ENCODE data around the gene MCUB. TPM values are rescaled to one million over a fixed set of nuclear protein-coding genes. Genes with fewer than 3 reads are reported as not detected.

Gene MCUB
- polyA plus RNA-seq, 2 of the 4 experiments (the other 2 are of a cell fraction): 14.6 to 21.9 TPM

DNA sequence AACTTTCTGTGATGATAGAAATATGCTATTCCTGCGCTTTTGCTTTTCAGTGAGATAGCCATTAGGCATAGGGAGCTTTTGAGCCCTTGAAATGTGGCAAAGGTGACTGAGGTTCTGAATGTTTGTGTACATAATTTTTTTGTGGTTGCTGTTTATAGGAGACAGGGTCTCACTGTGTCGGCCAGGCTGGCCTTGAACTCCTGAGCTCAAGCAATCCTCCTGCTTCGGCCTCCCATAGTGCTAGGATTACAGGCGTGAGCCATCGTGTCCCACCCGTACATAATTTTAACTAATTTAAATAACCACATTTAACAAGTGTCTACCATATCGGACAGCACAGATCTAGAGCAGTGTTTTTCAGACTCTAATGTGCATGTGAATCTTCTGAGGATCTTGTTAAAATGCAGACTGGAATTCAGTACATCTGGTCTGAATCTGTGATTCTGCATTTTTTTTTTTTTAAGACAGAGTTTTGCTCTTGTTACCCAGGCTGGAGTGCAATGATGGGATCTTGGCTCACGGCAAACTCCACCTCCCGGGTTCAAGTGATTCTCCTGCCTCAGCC is 97.9 kb downstream of the MCUB start:
- CTCF ChIA-PET: interaction anchor here (2.3 kb wide), 1 partner anchor 225 kb away, joined by 8 read pairs; the partner anchor contains the start of gene SEC24B
- TF ChIP-seq, protein P1, sequence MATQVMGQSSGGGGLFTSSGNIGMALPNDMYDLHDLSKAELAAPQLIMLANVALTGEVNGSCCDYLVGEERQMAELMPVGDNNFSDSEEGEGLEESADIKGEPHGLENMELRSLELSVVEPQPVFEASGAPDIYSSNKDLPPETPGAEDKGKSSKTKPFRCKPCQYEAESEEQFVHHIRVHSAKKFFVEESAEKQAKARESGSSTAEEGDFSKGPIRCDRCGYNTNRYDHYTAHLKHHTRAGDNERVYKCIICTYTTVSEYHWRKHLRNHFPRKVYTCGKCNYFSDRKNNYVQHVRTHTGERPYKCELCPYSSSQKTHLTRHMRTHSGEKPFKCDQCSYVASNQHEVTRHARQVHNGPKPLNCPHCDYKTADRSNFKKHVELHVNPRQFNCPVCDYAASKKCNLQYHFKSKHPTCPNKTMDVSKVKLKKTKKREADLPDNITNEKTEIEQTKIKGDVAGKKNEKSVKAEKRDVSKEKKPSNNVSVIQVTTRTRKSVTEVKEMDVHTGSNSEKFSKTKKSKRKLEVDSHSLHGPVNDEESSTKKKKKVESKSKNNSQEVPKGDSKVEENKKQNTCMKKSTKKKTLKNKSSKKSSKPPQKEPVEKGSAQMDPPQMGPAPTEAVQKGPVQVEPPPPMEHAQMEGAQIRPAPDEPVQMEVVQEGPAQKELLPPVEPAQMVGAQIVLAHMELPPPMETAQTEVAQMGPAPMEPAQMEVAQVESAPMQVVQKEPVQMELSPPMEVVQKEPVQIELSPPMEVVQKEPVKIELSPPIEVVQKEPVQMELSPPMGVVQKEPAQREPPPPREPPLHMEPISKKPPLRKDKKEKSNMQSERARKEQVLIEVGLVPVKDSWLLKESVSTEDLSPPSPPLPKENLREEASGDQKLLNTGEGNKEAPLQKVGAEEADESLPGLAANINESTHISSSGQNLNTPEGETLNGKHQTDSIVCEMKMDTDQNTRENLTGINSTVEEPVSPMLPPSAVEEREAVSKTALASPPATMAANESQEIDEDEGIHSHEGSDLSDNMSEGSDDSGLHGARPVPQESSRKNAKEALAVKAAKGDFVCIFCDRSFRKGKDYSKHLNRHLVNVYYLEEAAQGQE (IDR thresholded peaks at IDR 0.05): no peak
- TF ChIP-seq EHF (CRISPR knock-in tag; IDR thresholded peaks at IDR 0.05) (no peak), EHMT2 (IDR thresholded peaks at IDR 0.05; ENCODE audit: low read depth) (no peak), HDAC2 (IDR thresholded peaks at IDR 0.05) (no peak), MYC (IDR thresholded peaks at IDR 0.05; ENCODE audit: borderline replicate concordance, low read length) (no peak), SREBF2 (IDR thresholded peaks at IDR 0.05) (no peak), JUN (IDR thresholded peaks at IDR 0.05) (no peak), FOSB (CRISPR knock-in tag; IDR thresholded peaks at IDR 0.05) (no peak), RFX5 (IDR thresholded peaks at IDR 0.05) (no peak), HOXB5 (CRISPR knock-in tag; IDR thresholded peaks at IDR 0.05) (no peak)
- TF ChIP-seq, protein P2, sequence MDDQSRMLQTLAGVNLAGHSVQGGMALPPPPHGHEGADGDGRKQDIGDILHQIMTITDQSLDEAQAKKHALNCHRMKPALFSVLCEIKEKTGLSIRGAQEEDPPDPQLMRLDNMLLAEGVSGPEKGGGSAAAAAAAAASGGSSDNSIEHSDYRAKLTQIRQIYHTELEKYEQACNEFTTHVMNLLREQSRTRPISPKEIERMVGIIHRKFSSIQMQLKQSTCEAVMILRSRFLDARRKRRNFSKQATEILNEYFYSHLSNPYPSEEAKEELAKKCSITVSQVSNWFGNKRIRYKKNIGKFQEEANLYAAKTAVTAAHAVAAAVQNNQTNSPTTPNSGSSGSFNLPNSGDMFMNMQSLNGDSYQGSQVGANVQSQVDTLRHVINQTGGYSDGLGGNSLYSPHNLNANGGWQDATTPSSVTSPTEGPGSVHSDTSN (IDR thresholded peaks at IDR 0.05): no peak
- no peak for ATAC-seq
- no peak for DNase-seq (ENCODE audit: low read depth in 1 of 2, low spot score in 1 of 2)
- no peaks in the 10 kb centered on the region for H3K4me1 ChIP-seq
- 91% methylated on average over 9 of the region's 9 CpGs for WGBS (ENCODE audit: missing lambda C conversion rate)
- no peak overlapping the region for H3K27ac ChIP-seq
- H3K4me2 ChIP-seq: no peak overlapping the region
- FAIRE-seq: no peak
- no peaks in the 10 kb centered on the region for H3K9me3 ChIP-seq
- POLR2A ChIA-PET: no interaction called here
- no peak overlapping the region for H3K4me3 ChIP-seq

DNA sequence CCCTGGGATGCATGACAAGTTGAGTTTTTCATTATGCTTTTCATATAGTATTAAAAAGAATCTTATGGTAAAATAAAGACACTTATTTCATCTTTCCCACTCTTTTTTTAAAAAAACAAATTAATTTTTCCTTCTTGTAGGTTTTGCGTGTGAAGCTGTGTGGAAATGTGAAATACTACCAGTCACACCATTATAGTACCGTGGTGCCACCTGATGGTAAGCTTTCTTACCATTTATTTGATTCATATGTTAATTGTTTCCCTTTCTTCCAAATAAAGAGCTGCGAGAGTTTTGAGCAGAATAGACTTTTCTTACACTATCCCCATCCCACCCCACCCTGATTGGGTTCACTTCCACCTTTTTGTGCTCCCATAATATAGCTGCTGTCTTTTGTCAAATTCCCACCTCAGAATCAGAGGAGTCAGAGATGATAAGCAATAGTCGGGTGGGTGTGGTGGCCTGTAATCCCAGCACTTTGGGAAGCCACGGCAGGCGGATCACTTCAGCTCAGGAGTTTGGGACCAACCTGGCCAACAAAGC is 98.9 kb downstream of the MCUB start:
- DNase-seq (ENCODE audit: low read depth in 1 of 2, low spot score in 1 of 2) (peak in 1 of 2 experiments; percentile 13), ATAC-seq (no peak), FAIRE-seq (no peak)
- Histone ChIP-seq H3K27ac (no peak overlapping the region), H3K4me1 (no peaks in the 10 kb centered on the region), H3K9me3 (no peaks in the 10 kb centered on the region), H3K4me3 (no peak overlapping the region), H3K4me2 (no peak overlapping the region)
- WGBS (ENCODE audit: missing lambda C conversion rate): 92% methylated on average over 6 of the region's 6 CpGs
- ChIA-PET CTCF (interaction anchor here (0.9 to 2.3 kb wide), 3 partner anchors 28 to 226 kb away, joined by 3 to 8 read pairs (median 4); partner anchors contain the start of gene SEC24B), POLR2A (no interaction called here)
- no peak for TF ChIP-seq GATA3 (IDR thresholded peaks at IDR 0.05; ENCODE audit: borderline replicate concordance)
- TF ChIP-seq MAZ (IDR thresholded peaks at IDR 0.05; ENCODE audit: borderline replicate concordance, low read depth, low read length): no peak
- no peak for TF ChIP-seq ZNF302 (CRISPR knock-in tag; IDR thresholded peaks at IDR 0.05)
- no peak for TF ChIP-seq KDM5A (IDR thresholded peaks at IDR 0.05)
- no peak for TF ChIP-seq RFX5 (IDR thresholded peaks at IDR 0.05)
- TF ChIP-seq, protein P3, sequence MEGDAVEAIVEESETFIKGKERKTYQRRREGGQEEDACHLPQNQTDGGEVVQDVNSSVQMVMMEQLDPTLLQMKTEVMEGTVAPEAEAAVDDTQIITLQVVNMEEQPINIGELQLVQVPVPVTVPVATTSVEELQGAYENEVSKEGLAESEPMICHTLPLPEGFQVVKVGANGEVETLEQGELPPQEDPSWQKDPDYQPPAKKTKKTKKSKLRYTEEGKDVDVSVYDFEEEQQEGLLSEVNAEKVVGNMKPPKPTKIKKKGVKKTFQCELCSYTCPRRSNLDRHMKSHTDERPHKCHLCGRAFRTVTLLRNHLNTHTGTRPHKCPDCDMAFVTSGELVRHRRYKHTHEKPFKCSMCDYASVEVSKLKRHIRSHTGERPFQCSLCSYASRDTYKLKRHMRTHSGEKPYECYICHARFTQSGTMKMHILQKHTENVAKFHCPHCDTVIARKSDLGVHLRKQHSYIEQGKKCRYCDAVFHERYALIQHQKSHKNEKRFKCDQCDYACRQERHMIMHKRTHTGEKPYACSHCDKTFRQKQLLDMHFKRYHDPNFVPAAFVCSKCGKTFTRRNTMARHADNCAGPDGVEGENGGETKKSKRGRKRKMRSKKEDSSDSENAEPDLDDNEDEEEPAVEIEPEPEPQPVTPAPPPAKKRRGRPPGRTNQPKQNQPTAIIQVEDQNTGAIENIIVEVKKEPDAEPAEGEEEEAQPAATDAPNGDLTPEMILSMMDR (IDR thresholded peaks at IDR 0.05): peak; percentile 20; the same call in 2 of the 3 replicates
- TF ChIP-seq HOXB13 (CRISPR knock-in tag; IDR thresholded peaks at IDR 0.05; ENCODE audit: low read depth): no peak
- TF ChIP-seq SMC3 (IDR thresholded peaks at IDR 0.05): 0 out of 3 replicates have a peak, but pooled peaks have one; percentile 13
- TF ChIP-seq CEBPB (IDR thresholded peaks at IDR 0.05): no peak
- no peak for TF ChIP-seq ZC3H11A (IDR thresholded peaks at IDR 0.05)
- TF ChIP-seq RAD21 (conservative IDR thresholded peaks at IDR 0.05 in 1 of 2, IDR thresholded peaks at IDR 0.05 in 1 of 2): peak; percentile 24 to 36; a peak in 3 of 5 replicates
- TF ChIP-seq, protein P4, sequence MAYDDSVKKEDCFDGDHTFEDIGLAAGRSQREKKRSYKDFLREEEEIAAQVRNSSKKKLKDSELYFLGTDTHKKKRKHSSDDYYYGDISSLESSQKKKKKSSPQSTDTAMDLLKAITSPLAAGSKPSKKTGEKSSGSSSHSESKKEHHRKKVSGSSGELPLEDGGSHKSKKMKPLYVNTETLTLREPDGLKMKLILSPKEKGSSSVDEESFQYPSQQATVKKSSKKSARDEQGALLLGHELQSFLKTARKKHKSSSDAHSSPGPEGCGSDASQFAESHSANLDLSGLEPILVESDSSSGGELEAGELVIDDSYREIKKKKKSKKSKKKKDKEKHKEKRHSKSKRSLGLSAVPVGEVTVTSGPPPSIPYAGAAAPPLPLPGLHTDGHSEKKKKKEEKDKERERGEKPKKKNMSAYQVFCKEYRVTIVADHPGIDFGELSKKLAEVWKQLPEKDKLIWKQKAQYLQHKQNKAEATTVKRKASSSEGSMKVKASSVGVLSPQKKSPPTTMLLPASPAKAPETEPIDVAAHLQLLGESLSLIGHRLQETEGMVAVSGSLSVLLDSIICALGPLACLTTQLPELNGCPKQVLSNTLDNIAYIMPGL (CRISPR knock-in tag; IDR thresholded peaks at IDR 0.05; ENCODE audit: borderline replicate concordance): no peak
- TF ChIP-seq, protein P1 (IDR thresholded peaks at IDR 0.05): no peak
- no peak for TF ChIP-seq RNF2 (IDR thresholded peaks at IDR 0.05; ENCODE audit: borderline replicate concordance, low read depth)

Measured in A549 (cell line).